Panc1 (cell line): Measurements from ENCODE around the gene TIRAP. TPM values are rescaled to one million over a fixed set of nuclear protein-coding genes. Genes with fewer than 3 reads are reported as not detected.

Experiments
- ATAC-seq: fragments of 200-7000 bp; cut with Tn5 transposase; 2 replicates; pipeline ENCODE4 v1.9.1; 2020; ENCODE audit warnings: mild to moderate bottlenecking, moderate library complexity
- BruUV-seq: library from RNA; stranded (reverse); fragments of 400-500 nt; replicated peaks from 2 replicates; lab custom pipeline; 2021; lab: Mats Ljungman, UMichigan
- CTCF ChIA-PET: fragments of 300-600 bp; sonication (Branson Sonifier 250); formaldehyde crosslinking; loops from one replicate; lab custom pipeline; 2022; ENCODE audit warnings: antibody characterized with exemption; lab: Charles Lee
- POLR2A ChIA-PET: fragments of 300-600 bp; sonication (Branson Sonifier 250); formaldehyde crosslinking; loops from one replicate; lab custom pipeline; 2022; ENCODE audit warnings: antibody characterized with exemption; lab: Charles Lee
- DNase-seq: peaks from one replicate; pipeline ENCODE4 v3.0.0-alpha.2; 2010; ENCODE audit warnings: low read depth, low spot score
- H3K27ac ChIP-seq: 2 replicates; pipeline ENCODE4 v1.5.1; 2011; ENCODE audit warnings: mild to moderate bottlenecking, low read length, inconsistent platforms
- H3K27me3 ChIP-seq: fragments of 200-500 bp; sonication (Bioruptor generic); 2 replicates; pipeline ENCODE4 v1.6.0; 2014; ENCODE audit warnings: low read length, inconsistent platforms; ENCODE audit not compliant: control insufficient read depth, insufficient read depth
- H3K36me3 ChIP-seq: fragments of 200-500 bp; sonication (Bioruptor generic); 2 replicates; pipeline ENCODE4 v1.5.1; 2014; ENCODE audit warnings: inconsistent platforms, mild to moderate bottlenecking, low read length, moderate library complexity; ENCODE audit not compliant: control insufficient read depth, insufficient read depth
- H3K4me1 ChIP-seq: 2 replicates; pipeline ENCODE4 v1.5.1; 2011; ENCODE audit warnings: inconsistent platforms, mild to moderate bottlenecking, low read length, moderate library complexity; ENCODE audit not compliant: control insufficient read depth, insufficient read depth
- H3K4me3 ChIP-seq, 2 experiments: 2 replicates each; pipeline ENCODE4 v1.5.1; 2011 to 2012; ENCODE audit warnings: low read depth in 2 of 2, low read length in 2 of 2, mild to moderate bottlenecking in 2 of 2, inconsistent platforms in 1 of 2, moderate library complexity in 1 of 2
- H3K9me3 ChIP-seq: fragments of 200-500 bp; sonication (Bioruptor generic); 2 replicates; pipeline ENCODE4 v1.5.1; 2014; ENCODE audit warnings: low read depth, mild to moderate bottlenecking, inconsistent platforms, low read length, moderate library complexity; ENCODE audit not compliant: control insufficient read depth, insufficient read depth
- POLR2AphosphoS5 ChIP-seq: IDR thresholded peaks from 2 replicates; pipeline ENCODE4 v1.6.1; 2012; ENCODE audit warnings: mild to moderate bottlenecking, low read depth, low read length, moderate library complexity
- REST ChIP-seq, 2 experiments: IDR thresholded peaks; 2 replicates each; pipeline ENCODE4 v1.6.1; 2011 to 2012; ENCODE audit warnings: low read depth in 2 of 2, control low read depth in 1 of 2, low read length in 1 of 2, mild to moderate bottlenecking in 1 of 2, moderate library complexity in 1 of 2; ENCODE audit not compliant: insufficient read depth in 1 of 2
- SIN3A ChIP-seq: IDR thresholded peaks from 2 replicates; pipeline ENCODE4 v1.6.1; 2012; ENCODE audit warnings: low read depth, mild to moderate bottlenecking, low read length, moderate library complexity, borderline replicate concordance; ENCODE audit not compliant: insufficient read depth
- TCF7L2 ChIP-seq: IDR thresholded peaks from 2 replicates; pipeline ENCODE4 v1.6.1; 2011; ENCODE audit warnings: mild to moderate bottlenecking, low read depth, low read length, inconsistent platforms
- in situ Hi-C: cut with HindIII; loops from 2 replicates; pipeline ENCODE4 v1.10.0; 2016; ENCODE audit warnings: low sequenced_read_pairs, low pct_unique_long_range_greater_than_20kb
- intact Hi-C: fragments of 100-400 bp; cut with micrococcal nuclease; formaldehyde crosslinking; loops from one replicate; pipeline ENCODE4 v1.10.0; 2022; ENCODE audit not compliant: unreplicated experiment
- total RNA-seq: library from RNA; stranded (reverse); gene quantifications from one replicate; pipeline ENCODE4 v1.2.1, GENCODE V29; 2021; ENCODE audit not compliant: unreplicated experiment
- TF ChIP-seq, protein P1 (sequence below): fragments of 450-650 bp; IDR thresholded peaks from 2 replicates; pipeline ENCODE4 v1.5.1; 2017; ENCODE audit warnings: mild to moderate bottlenecking

TIRAP gene
- total RNA-seq, 1 experiment from 2014 or later = 19.3 TPM

- Histone ChIP-seq H3K27me3 (no peaks in the 10 kb centered on the region), H3K9me3 (no peaks in the 10 kb centered on the region), H3K4me1 (peaks cover 8% of the 10 kb centered on the region), H3K36me3 (peaks cover 31% of the 10 kb centered on the region), H3K27ac (peak within 1 kb of the TSS; percentile 97), H3K4me3 (peak within 1 kb of the TSS; percentile 91 to 95)
- CTCF ChIA-PET = interaction anchor here (0.6 kb wide), 1 partner anchor 854 kb away, joined by 4 read pairs; no protein-coding TSS in a partner anchor
- POLR2A ChIA-PET = interaction anchor here (0.6 kb wide), 2 partner anchors 55 to 263 kb away, joined by 3 to 4 read pairs; no protein-coding TSS in a partner anchor
- peak in 1 of 2 experiments; percentile 44; a peak in 1 of 4 replicates for TF ChIP-seq REST (IDR thresholded peaks at IDR 0.05; ENCODE audit: insufficient read depth in 1 of 2, low read depth in 2 of 2, low read length in 1 of 2)
- 0 out of 2 replicates have a peak, but pooled peaks have one; percentile 39 for TF ChIP-seq TCF7L2
- peak; percentile 45; the same call in 1 of the 2 replicates for TF ChIP-seq SIN3A
- TF ChIP-seq, protein P1, sequence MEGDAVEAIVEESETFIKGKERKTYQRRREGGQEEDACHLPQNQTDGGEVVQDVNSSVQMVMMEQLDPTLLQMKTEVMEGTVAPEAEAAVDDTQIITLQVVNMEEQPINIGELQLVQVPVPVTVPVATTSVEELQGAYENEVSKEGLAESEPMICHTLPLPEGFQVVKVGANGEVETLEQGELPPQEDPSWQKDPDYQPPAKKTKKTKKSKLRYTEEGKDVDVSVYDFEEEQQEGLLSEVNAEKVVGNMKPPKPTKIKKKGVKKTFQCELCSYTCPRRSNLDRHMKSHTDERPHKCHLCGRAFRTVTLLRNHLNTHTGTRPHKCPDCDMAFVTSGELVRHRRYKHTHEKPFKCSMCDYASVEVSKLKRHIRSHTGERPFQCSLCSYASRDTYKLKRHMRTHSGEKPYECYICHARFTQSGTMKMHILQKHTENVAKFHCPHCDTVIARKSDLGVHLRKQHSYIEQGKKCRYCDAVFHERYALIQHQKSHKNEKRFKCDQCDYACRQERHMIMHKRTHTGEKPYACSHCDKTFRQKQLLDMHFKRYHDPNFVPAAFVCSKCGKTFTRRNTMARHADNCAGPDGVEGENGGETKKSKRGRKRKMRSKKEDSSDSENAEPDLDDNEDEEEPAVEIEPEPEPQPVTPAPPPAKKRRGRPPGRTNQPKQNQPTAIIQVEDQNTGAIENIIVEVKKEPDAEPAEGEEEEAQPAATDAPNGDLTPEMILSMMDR = no peak
- TF ChIP-seq POLR2AphosphoS5 = peak; percentile 95
- ATAC-seq = peak; percentile 99
- intact Hi-C loops (no loop called here), in situ Hi-C loops (no loop called here)
- BruUV-seq = TSS peak; percentile 87
- peak; percentile 92 for DNase-seq
These were observed 13.9 kb upstream of the TIRAP start, which contains the start of the genes FOXRED1 and SRPRA for GRCh38 chr11:126268708-126269579. Gene FOXRED1, plus strand, starts transcription at chr11:126269154. Its CDS starts 53 bp downstream, at chr11:126269207. Gene SRPRA, minus strand, starts transcription at chr11:126268895. Its CDS starts 91 bp downstream, at chr11:126268804.

- no peak for TF ChIP-seq POLR2AphosphoS5
- no peak for TF ChIP-seq SIN3A
- TF ChIP-seq, protein P1 = no peak
- TF ChIP-seq REST (IDR thresholded peaks at IDR 0.05; ENCODE audit: insufficient read depth in 1 of 2, low read depth in 2 of 2, low read length in 1 of 2) = no peak
- TF ChIP-seq TCF7L2 = no peak
- ATAC-seq (no peak), DNase-seq (no peak)
- Histone ChIP-seq H3K4me3 (no peak overlapping the region), H3K27me3 (no peaks in the 10 kb centered on the region), H3K27ac (no peak overlapping the region), H3K36me3 (peaks cover 7% of the 10 kb centered on the region; the same call in 1 of the 2 replicates), H3K9me3 (no peaks in the 10 kb centered on the region), H3K4me1 (peaks cover 4% of the 10 kb centered on the region; the same call in 1 of the 2 replicates)
- ChIA-PET CTCF (no interaction called here), POLR2A (no interaction called here)
- BruUV-seq = no TSS peak
- in situ Hi-C loops = no loop called here
- intact Hi-C loops = no loop called here
These were observed 5.6 kb upstream of the TIRAP start for GRCh38 chr11:126277322-126277721.
